Epithelial cell of esophagus (primary cell): ENCODE data around the gene TULP3.

ENCODE experiments used
- DNase-seq: peaks from one replicate; pipeline ENCODE4 v3.0.0; 2010; ENCODE audit warnings: low read depth
- H3K4me3 ChIP-seq: 2 replicates; pipeline ENCODE4 v1.5.1; 2011; ENCODE audit warnings: mild to moderate bottlenecking, low read length, control low read depth
- CTCF ChIP-seq: IDR thresholded peaks from 2 replicates; pipeline ENCODE4 v1.5.1; 2011; ENCODE audit warnings: low read depth, mild to moderate bottlenecking, low read length, control low read depth, inconsistent platforms; ENCODE audit not compliant: insufficient read depth; ENCODE audit errors: missing control alignments

The TULP3 gene

GRCh38 chr12:2853626-2854025 lies 37.1 kb upstream of the TULP3 start:
- H3K4me3 ChIP-seq, result no peak overlapping the region
- peak; percentile 85 for TF ChIP-seq CTCF
- peak; percentile 66 for DNase-seq

- DNase-seq, result no peak
- TF ChIP-seq CTCF, result no peak
- H3K4me3 ChIP-seq, result no peak overlapping the region
Observed at GRCh38 chr12:2854669-2855453, 35.8 kb upstream of the TULP3 start.

- no peak overlapping the region for H3K4me3 ChIP-seq
- no peak for TF ChIP-seq CTCF
- no peak for DNase-seq
Observed at GRCh38 chr12:2855546-2855945, 35.1 kb upstream of the TULP3 start.

DNA sequence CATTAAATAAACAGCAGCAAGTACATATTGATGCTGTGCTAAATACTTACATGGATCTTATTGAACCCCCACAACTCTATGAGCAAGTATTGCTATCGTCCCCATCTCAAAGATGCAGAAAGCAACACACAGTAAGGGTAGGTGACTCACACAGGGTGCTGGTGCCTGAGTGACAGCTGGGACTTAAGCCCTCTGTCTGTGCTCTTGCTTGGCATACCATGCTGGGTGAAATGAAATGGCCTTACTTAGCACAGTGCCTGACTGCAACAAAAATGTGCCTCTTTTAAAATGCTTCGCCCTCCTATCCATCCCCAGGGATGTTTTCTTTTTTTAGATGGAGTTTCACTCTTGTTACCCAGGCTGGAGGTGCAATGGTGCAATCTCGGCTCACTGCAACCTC lies 34.6 kb upstream of the TULP3 start:
- no peak for DNase-seq
- H3K4me3 ChIP-seq, result no peak overlapping the region
- TF ChIP-seq CTCF, result no peak

DNA sequence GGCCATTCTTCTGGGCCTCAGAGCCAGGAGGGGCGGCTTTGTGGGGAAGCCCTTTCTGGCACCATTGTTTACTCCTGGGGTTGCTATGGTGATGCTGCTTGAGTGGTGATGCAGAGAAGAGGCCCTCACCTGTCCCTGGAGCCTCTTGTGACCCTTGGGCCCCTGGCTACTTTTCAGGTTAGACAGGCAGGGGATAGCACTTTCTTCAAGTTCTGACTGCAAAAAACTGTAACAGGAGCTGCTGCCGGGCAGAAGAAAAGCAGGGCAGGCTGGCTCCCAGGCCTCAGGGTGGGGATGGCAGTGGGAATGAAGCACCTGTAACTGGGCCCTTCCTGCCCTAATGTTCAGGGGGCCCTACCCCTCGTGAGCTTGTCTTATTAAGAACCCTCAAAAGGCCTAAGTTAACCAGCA lies 33.7 kb upstream of the TULP3 start, which contains the start of gene TEX52:
Gene TEX52 (minus strand): TSS at position 19 of the 411 bp plus-strand sequence. CDS start 13 bp downstream, at position 6.
- DNase-seq, result no peak
- no peak within 1 kb of the TSS for H3K4me3 ChIP-seq
- TF ChIP-seq CTCF, result no peak

DNA sequence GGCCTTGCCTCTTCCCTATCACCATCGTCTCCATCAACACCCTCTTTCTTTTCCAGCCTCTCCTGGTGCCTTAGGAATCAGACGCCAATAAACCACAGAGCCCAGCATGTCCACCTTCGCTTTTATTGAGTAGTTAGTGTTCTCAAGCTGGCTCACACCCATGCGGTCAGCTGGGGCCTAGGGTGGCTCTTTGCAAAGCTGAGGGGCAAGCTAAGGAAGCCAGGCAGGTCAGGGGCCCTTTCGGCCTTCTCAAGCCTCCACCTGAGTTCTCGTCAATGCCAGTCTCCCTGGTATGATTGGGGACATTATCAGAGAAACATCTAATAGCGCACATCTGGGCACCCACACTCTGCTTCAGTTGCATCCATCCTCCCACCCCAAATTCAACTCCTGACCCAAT lies 33.1 kb upstream of the TULP3 start:
- no peak overlapping the region for H3K4me3 ChIP-seq
- TF ChIP-seq CTCF, result no peak
- no peak for DNase-seq

DNA sequence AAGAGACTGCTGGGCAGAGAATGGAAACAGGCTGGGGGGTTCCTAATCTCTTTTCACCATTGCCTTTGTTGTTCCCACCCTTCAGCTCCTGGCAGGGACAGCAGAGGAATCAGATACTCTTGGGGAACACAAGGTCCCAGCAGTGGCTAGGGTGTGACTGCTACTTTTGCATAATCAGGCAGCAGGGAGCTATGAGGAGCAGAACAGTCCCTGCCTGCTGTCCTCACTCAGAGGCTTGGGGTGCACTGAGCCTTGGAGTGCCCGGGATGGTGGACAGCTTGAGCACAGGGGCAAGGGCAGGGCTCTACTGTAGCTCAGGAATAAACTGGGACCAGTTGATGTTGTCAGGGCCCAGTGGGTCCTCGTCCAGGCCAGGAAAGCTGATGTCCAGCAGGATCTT lies 32.4 kb upstream of the TULP3 start:
- no peak for DNase-seq
- TF ChIP-seq CTCF, result no peak

More for the DNA sequence above, 32.4 kb upstream of the TULP3 start:
- H3K4me3 ChIP-seq, result no peak overlapping the region
